ENCODE measurements around the gene EFCC1. TPM values are rescaled to one million over a fixed set of nuclear protein-coding genes. Genes with fewer than 3 reads are reported as not detected.

EFCC1 gene
- total and polyA plus RNA-seq, 2 of the 13 experiments (the other 11 are each of a cell fraction or from before 2014, with no cell fraction given): not detected

GRCh38 chr3:129031476-129032215 is 30.5 kb downstream of the EFCC1 start:
- Histone ChIP-seq H3K27me3 (ENCODE audit: control insufficient read depth in 1 of 2, insufficient read depth in 2 of 2, low read length in 2 of 2) (peaks cover 2 to 17% of the 10 kb centered on the region in 2 experiments; a peak in 3 of 5 replicates), H3K36me3 (replicated peaks in 1 of 2; ENCODE audit: control insufficient read depth in 1 of 2, insufficient read depth in 2 of 2, low read length in 2 of 2) (no peaks in the 10 kb centered on the region), H3K4me1 (ENCODE audit: insufficient read depth, low read length) (peaks cover 22% of the 10 kb centered on the region), H3K4me2 (ENCODE audit: low read depth, low read length) (no peak overlapping the region), H3K27ac (ENCODE audit: extremely low read length, insufficient read depth, low read length) (no peak overlapping the region), H3K9me3 (ENCODE audit: low read length) (no peaks in the 10 kb centered on the region), H3K4me3 (replicated peaks in 1 of 3; ENCODE audit: insufficient read depth in 1 of 3, low read depth in 2 of 3, low read length in 3 of 3) (no peak overlapping the region), H3K79me2 (ENCODE audit: insufficient read depth, low read length) (no peaks in the 10 kb centered on the region), H4K20me1 (ENCODE audit: insufficient read depth, low read length) (no peaks in the 10 kb centered on the region), H2AFZ (ENCODE audit: low read length) (no peak overlapping the region), H3K9ac (ENCODE audit: insufficient read depth, low read depth, low read length) (no peak overlapping the region)
- DNase-seq (ENCODE audit: low spot score): no peak
- intact Hi-C loops (cut with micrococcal nuclease; ENCODE audit: unreplicated experiment) (no loop called here), in situ Hi-C loops (cut with HindIII; ENCODE audit: extremely low pct_ligation_motif_present, low pct_unique_long_range_greater_than_20kb) (no loop called here)
- CTCF ChIA-PET (ENCODE audit: low intra/inter-chr PET ratio, low total read pairs): no interaction called here
- ATAC-seq: no peak
- BruUV-seq (replicated peaks): no TSS peak
- no peak for FAIRE-seq
- 30% methylated on average over 7 of the region's 10 CpGs for WGBS (ENCODE audit: low lambda C conversion rate)
- POLR2A ChIA-PET: no interaction called here
- TF ChIP-seq ZNF569 (CRISPR knock-in tag; IDR thresholded peaks at IDR 0.05; ENCODE audit: borderline replicate concordance) (no peak), ZNF317 (CRISPR knock-in tag; IDR thresholded peaks at IDR 0.05) (no peak), HOMEZ (CRISPR knock-in tag; IDR thresholded peaks at IDR 0.05; ENCODE audit: low read depth) (no peak), PLRG1 (conservative IDR thresholded peaks at IDR 0.05) (no peak), ZNF710 (CRISPR knock-in tag; IDR thresholded peaks at IDR 0.05; ENCODE audit: borderline replicate concordance) (no peak), SPEN (CRISPR knock-in tag; IDR thresholded peaks at IDR 0.05; ENCODE audit: low read depth) (no peak), THAP11 (CRISPR knock-in tag; IDR thresholded peaks at IDR 0.05) (no peak), DR1 (CRISPR knock-in tag; IDR thresholded peaks at IDR 0.05) (no peak), RAD21 (CRISPR knock-in tag; IDR thresholded peaks at IDR 0.05) (no peak), ZNF660 (CRISPR knock-in tag; IDR thresholded peaks at IDR 0.05; ENCODE audit: borderline replicate concordance, low read depth) (no peak)
- TF ChIP-seq, protein P1, sequence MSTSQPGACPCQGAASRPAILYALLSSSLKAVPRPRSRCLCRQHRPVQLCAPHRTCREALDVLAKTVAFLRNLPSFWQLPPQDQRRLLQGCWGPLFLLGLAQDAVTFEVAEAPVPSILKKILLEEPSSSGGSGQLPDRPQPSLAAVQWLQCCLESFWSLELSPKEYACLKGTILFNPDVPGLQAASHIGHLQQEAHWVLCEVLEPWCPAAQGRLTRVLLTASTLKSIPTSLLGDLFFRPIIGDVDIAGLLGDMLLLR (CRISPR knock-in tag; IDR thresholded peaks at IDR 0.05): no peak
- TF ChIP-seq, protein P2, sequence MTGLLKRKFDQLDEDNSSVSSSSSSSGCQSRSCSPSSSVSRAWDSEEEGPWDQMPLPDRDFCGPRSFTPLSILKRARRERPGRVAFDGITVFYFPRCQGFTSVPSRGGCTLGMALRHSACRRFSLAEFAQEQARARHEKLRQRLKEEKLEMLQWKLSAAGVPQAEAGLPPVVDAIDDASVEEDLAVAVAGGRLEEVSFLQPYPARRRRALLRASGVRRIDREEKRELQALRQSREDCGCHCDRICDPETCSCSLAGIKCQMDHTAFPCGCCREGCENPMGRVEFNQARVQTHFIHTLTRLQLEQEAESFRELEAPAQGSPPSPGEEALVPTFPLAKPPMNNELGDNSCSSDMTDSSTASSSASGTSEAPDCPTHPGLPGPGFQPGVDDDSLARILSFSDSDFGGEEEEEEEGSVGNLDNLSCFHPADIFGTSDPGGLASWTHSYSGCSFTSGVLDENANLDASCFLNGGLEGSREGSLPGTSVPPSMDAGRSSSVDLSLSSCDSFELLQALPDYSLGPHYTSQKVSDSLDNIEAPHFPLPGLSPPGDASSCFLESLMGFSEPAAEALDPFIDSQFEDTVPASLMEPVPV (CRISPR knock-in tag; IDR thresholded peaks at IDR 0.05): no peak
- TF ChIP-seq, protein P3, sequence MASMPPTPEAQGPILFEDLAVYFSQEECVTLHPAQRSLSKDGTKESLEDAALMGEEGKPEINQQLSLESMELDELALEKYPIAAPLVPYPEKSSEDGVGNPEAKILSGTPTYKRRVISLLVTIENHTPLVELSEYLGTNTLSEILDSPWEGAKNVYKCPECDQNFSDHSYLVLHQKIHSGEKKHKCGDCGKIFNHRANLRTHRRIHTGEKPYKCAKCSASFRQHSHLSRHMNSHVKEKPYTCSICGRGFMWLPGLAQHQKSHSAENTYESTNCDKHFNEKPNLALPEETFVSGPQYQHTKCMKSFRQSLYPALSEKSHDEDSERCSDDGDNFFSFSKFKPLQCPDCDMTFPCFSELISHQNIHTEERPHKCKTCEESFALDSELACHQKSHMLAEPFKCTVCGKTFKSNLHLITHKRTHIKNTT (CRISPR knock-in tag; IDR thresholded peaks at IDR 0.05): no peak

Data from HepG2 (cell line).